H1 (cell line): ENCODE data around the gene MACROD2. TPM values are rescaled to one million over a fixed set of nuclear protein-coding genes. Genes with fewer than 3 reads are reported as not detected.

Experiments used
- ASH2L ChIP-seq: fragments of 200-600, 300-600 bp; sonication (generic); IDR thresholded peaks from one replicate; pipeline ENCODE4 v1.7.1; 2017; ENCODE audit warnings: low read length
- BCL11A ChIP-seq, 2 experiments: IDR thresholded peaks; one replicate each; pipeline ENCODE4 v1.6.1; 2011; ENCODE audit warnings: low read depth in 2 of 2, low read length in 2 of 2, mild to moderate bottlenecking in 2 of 2
- BRCA1 ChIP-seq: IDR thresholded peaks from 2 replicates; pipeline ENCODE4 v1.6.1; 2012; ENCODE audit warnings: low read depth, low read length, improper control_type of control experiment
- CHD1 ChIP-seq: IDR thresholded peaks from 2 replicates; pipeline ENCODE4 v1.6.1; 2012; ENCODE audit warnings: low read depth, low read length, improper control_type of control experiment
- CREB1 ChIP-seq: IDR thresholded peaks from 2 replicates; pipeline ENCODE4 v1.6.1; 2012; ENCODE audit warnings: inconsistent platforms
- KDM4A ChIP-seq: IDR thresholded peaks from one replicate; pipeline ENCODE4 v1.7.1; 2012; ENCODE audit warnings: low read depth, mild to moderate bottlenecking, moderate library complexity, low read length, inconsistent platforms; ENCODE audit not compliant: severe bottlenecking
- POLR2AphosphoS5 ChIP-seq: IDR thresholded peaks from 2 replicates; pipeline ENCODE4 v1.6.1; 2011; ENCODE audit warnings: low read depth, low read length
- SP1 ChIP-seq: IDR thresholded peaks from 2 replicates; pipeline ENCODE4 v1.6.1; 2011; ENCODE audit warnings: low read depth, low read length
- SP4 ChIP-seq: IDR thresholded peaks from 2 replicates; pipeline ENCODE4 v1.6.1; 2012; ENCODE audit warnings: low read length, inconsistent platforms
- SUZ12 ChIP-seq: fragments of 200-600 bp; sonication (generic); IDR thresholded peaks from 2 replicates; pipeline ENCODE4 v1.6.1; 2012; ENCODE audit warnings: mild to moderate bottlenecking, inconsistent platforms, low read length, moderate library complexity, mixed read lengths
- polyA plus RNA-seq, 7 experiments: library from polyadenylated mRNA; depleted of rRNA in 3 of 7; stranded (reverse) in 5 of 7; unstranded in 2 of 7; fragments of >200 nt in 5 of 7; fragments of 200-250 nt in 2 of 7; gene quantifications; 1 replicate in 5 of 7; 2 replicates in 1 of 7; 4 replicates in 1 of 7; pipeline versions ENCODE4 v1.2.1 to v1.2.3, GENCODE V29; 2011 to 2013; ENCODE audit warnings: missing spikeins in 2 of 7, mixed read lengths in 2 of 7
- total RNA-seq: library from RNA; stranded (reverse); fragmentation: NEBNext Ultra II Directional; extraction: Animal tissue kit (Norgen Biotek cat#: 25700); gene quantifications from 2 replicates; pipeline ENCODE4 v1.2.1, GENCODE V29; 2021
- TF ChIP-seq, protein P1 (sequence below): fragments of 300-600 bp; sonication (generic); IDR thresholded peaks from 2 replicates; pipeline ENCODE4 v1.7.1; 2012; ENCODE audit warnings: low read length, moderate library complexity, mild to moderate bottlenecking, inconsistent platforms; ENCODE audit not compliant: insufficient replicate concordance
- TF ChIP-seq, protein P2 (sequence below): IDR thresholded peaks from 2 replicates; pipeline ENCODE4 v1.6.1; 2012; ENCODE audit warnings: low read length, inconsistent platforms

Gene MACROD2
- total and polyA plus RNA-seq, 2 of the 8 experiments (the other 6 are each of a cell fraction or from before 2014, with no cell fraction given) = 0.70 to 3.9 TPM

DNA sequence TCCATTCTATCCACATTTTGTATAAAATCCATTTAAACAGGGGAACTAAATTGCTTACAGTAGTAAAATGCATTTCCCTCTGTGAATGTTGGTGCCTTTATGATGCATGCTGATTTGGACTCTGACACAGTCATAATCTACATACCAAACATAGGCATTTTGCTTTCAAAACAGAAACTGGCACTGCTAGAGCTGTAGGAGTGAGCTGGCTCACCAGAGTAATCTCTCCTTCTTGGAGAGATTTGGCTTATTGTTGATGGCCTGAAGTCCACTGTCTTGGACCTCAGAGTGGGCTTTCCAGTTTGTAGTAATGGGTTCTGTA lies 705.3 kb downstream of the MACROD2 start (continued):
- TF ChIP-seq, protein P1, sequence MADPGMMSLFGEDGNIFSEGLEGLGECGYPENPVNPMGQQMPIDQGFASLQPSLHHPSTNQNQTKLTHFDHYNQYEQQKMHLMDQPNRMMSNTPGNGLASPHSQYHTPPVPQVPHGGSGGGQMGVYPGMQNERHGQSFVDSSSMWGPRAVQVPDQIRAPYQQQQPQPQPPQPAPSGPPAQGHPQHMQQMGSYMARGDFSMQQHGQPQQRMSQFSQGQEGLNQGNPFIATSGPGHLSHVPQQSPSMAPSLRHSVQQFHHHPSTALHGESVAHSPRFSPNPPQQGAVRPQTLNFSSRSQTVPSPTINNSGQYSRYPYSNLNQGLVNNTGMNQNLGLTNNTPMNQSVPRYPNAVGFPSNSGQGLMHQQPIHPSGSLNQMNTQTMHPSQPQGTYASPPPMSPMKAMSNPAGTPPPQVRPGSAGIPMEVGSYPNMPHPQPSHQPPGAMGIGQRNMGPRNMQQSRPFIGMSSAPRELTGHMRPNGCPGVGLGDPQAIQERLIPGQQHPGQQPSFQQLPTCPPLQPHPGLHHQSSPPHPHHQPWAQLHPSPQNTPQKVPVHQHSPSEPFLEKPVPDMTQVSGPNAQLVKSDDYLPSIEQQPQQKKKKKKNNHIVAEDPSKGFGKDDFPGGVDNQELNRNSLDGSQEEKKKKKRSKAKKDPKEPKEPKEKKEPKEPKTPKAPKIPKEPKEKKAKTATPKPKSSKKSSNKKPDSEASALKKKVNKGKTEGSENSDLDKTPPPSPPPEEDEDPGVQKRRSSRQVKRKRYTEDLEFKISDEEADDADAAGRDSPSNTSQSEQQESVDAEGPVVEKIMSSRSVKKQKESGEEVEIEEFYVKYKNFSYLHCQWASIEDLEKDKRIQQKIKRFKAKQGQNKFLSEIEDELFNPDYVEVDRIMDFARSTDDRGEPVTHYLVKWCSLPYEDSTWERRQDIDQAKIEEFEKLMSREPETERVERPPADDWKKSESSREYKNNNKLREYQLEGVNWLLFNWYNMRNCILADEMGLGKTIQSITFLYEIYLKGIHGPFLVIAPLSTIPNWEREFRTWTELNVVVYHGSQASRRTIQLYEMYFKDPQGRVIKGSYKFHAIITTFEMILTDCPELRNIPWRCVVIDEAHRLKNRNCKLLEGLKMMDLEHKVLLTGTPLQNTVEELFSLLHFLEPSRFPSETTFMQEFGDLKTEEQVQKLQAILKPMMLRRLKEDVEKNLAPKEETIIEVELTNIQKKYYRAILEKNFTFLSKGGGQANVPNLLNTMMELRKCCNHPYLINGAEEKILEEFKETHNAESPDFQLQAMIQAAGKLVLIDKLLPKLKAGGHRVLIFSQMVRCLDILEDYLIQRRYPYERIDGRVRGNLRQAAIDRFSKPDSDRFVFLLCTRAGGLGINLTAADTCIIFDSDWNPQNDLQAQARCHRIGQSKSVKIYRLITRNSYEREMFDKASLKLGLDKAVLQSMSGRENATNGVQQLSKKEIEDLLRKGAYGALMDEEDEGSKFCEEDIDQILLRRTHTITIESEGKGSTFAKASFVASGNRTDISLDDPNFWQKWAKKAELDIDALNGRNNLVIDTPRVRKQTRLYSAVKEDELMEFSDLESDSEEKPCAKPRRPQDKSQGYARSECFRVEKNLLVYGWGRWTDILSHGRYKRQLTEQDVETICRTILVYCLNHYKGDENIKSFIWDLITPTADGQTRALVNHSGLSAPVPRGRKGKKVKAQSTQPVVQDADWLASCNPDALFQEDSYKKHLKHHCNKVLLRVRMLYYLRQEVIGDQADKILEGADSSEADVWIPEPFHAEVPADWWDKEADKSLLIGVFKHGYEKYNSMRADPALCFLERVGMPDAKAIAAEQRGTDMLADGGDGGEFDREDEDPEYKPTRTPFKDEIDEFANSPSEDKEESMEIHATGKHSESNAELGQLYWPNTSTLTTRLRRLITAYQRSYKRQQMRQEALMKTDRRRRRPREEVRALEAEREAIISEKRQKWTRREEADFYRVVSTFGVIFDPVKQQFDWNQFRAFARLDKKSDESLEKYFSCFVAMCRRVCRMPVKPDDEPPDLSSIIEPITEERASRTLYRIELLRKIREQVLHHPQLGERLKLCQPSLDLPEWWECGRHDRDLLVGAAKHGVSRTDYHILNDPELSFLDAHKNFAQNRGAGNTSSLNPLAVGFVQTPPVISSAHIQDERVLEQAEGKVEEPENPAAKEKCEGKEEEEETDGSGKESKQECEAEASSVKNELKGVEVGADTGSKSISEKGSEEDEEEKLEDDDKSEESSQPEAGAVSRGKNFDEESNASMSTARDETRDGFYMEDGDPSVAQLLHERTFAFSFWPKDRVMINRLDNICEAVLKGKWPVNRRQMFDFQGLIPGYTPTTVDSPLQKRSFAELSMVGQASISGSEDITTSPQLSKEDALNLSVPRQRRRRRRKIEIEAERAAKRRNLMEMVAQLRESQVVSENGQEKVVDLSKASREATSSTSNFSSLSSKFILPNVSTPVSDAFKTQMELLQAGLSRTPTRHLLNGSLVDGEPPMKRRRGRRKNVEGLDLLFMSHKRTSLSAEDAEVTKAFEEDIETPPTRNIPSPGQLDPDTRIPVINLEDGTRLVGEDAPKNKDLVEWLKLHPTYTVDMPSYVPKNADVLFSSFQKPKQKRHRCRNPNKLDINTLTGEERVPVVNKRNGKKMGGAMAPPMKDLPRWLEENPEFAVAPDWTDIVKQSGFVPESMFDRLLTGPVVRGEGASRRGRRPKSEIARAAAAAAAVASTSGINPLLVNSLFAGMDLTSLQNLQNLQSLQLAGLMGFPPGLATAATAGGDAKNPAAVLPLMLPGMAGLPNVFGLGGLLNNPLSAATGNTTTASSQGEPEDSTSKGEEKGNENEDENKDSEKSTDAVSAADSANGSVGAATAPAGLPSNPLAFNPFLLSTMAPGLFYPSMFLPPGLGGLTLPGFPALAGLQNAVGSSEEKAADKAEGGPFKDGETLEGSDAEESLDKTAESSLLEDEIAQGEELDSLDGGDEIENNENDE = no peak
- TF ChIP-seq, protein P2, sequence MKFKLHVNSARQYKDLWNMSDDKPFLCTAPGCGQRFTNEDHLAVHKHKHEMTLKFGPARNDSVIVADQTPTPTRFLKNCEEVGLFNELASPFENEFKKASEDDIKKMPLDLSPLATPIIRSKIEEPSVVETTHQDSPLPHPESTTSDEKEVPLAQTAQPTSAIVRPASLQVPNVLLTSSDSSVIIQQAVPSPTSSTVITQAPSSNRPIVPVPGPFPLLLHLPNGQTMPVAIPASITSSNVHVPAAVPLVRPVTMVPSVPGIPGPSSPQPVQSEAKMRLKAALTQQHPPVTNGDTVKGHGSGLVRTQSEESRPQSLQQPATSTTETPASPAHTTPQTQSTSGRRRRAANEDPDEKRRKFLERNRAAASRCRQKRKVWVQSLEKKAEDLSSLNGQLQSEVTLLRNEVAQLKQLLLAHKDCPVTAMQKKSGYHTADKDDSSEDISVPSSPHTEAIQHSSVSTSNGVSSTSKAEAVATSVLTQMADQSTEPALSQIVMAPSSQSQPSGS = no peak
- TF ChIP-seq CREB1 (no peak), BCL11A (IDR thresholded peaks at IDR 0.05; ENCODE audit: low read depth in 2 of 2, low read length in 2 of 2) (no peak), SP1 (no peak), CHD1 (no peak), SP4 (no peak), SUZ12 (no peak), POLR2AphosphoS5 (no peak), KDM4A (no peak), BRCA1 (no peak), ASH2L (no peak)
